Suprapubic skin (tissue), 3 donors: ENCODE data around the gene VPS45.

Source experiments
- CTCF ChIP-seq, 2 donors: fragments of 200-600 bp in 1 of 2; fragments of 450-650 bp in 1 of 2; sonication (generic) in 1 of 2; IDR thresholded peaks; one replicate each; pipeline ENCODE4 v1.5.1; 2016 to 2019; ENCODE audit warnings: antibody characterized with exemption in 2 of 2, mild to moderate bottlenecking in 1 of 2, moderate library complexity in 1 of 2
- EP300 ChIP-seq: sonication (generic); formaldehyde crosslinking; IDR thresholded peaks from one replicate; pipeline ENCODE4 v1.6.1; 2017; ENCODE audit warnings: antibody characterized with exemption
- POLR2A ChIP-seq, 2 donors: fragments of 450-650 bp; IDR thresholded peaks; one replicate each; pipeline ENCODE4 v1.6.1; 2017; ENCODE audit warnings: antibody characterized with exemption in 2 of 2, mild to moderate bottlenecking in 2 of 2, moderate library complexity in 2 of 2

- TF ChIP-seq CTCF (IDR thresholded peaks at IDR 0.05), result no peak
- no peak for TF ChIP-seq EP300
- TF ChIP-seq POLR2A (IDR thresholded peaks at IDR 0.05), result no peak
These were observed 64.8 kb downstream of the VPS45 start for GRCh38 chr1:150132372-150132771.
